Stimulated activated CD4-positive, alpha-beta T cell treated with anti-CD3 and anti-CD28 coated beads, TNF-alpha, amount 100 ng/mL, for 48 hours (primary cell): ENCODE results near the gene ZNF746.
"Not testable (repeated sequence)": the region's sequence is repeated elsewhere in the genome, so short reads cannot be mapped to it uniquely, and the experiment has no call there.

ENCODE experiments used
- DNase-seq, 3 donors: peaks; one replicate each; pipeline ENCODE4 v3.0.0-alpha.2; 2020; ENCODE audit warnings: low read depth in 3 of 3

Gene ZNF746

DNA sequence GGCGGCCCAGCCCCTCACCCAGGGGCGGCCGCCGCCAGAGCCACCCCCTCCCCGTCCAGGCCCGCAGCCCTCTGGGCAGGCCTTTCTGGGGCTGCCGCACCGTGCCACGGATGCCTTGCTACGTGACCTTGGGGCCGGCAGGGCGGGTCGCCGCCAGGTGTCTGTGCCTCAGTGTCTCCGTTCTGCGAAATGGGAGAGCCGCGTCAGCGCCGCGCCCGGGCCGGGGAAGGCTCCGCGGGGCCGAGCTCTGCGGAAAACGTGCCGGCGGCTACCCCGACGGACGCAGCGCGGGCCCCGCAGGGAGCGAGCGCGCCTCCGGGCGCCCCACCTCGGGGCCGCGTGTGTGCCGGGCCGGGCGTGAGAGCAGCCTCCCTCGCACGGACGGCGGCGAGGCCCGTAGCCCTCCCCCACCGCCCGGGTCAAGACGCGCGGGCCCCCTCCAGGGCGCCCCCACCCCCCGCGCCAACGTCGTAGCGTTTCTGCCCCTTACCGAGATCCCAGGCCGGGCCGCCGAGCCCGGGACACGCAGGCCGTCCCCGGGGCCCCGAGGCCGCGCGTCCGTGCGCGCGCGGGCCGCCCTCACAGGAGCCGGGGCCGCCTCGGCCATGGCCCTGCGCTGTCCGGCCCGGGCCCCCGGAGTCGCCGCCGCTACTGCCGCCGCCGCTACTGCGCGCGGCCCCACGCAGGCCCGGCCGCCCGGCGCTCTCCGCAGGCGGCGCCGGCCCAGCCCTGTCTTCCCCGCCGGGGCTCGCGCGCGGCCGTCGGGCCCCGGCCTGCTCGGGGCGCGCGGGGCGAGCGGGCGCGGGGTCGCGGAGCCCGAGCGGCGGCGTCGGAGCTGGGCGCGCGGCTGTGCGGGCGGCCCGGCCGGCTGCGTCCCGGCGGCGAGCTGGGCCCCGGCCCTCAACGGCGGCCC lies 37.8 kb downstream of the ZNF746 start:
- DNase-seq: no peak

GRCh38 chr7:149459201-149459539 lies 38.4 kb downstream of the ZNF746 start:
- no peak for DNase-seq

DNA sequence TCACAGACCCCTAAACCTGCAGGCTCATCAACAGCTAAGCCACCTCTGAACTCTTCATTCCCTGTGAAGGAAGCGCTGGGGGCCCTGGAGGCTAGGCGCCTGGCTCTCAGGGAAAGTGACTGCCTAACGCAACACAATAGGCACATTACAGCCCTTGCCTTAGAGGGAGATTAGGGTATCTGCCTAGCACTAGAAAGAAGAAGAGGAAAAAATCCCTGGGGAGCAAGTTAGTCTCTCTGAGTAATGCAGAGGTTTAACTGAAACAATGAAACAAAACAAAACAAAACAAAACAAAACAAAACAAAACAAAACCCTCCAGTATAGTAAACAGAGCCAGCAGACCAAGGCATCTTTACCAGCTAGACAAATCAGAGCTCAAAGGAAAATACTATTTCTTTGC lies 39.4 kb downstream of the ZNF746 start:
- DNase-seq: no peak

DNA sequence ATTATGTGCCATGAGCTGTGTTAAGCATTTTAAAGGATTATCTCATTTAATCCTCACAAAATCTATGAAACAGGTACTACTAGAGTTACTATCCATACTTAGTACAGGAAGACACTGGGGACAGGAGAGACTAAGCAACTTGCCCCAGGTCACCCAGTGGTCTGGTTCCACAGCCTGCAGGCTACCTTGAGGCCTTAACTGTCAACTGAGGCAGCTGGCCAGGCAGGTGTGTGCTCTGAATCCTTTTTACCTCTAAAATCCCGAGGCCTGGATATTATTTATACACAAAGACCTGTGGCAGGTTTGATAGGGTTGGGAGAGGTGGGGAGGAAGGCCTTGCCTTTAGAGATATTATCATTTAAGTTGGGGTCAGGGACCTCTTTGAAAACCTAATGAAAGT lies 39.8 kb downstream of the ZNF746 start:
- no peak for DNase-seq

DNA sequence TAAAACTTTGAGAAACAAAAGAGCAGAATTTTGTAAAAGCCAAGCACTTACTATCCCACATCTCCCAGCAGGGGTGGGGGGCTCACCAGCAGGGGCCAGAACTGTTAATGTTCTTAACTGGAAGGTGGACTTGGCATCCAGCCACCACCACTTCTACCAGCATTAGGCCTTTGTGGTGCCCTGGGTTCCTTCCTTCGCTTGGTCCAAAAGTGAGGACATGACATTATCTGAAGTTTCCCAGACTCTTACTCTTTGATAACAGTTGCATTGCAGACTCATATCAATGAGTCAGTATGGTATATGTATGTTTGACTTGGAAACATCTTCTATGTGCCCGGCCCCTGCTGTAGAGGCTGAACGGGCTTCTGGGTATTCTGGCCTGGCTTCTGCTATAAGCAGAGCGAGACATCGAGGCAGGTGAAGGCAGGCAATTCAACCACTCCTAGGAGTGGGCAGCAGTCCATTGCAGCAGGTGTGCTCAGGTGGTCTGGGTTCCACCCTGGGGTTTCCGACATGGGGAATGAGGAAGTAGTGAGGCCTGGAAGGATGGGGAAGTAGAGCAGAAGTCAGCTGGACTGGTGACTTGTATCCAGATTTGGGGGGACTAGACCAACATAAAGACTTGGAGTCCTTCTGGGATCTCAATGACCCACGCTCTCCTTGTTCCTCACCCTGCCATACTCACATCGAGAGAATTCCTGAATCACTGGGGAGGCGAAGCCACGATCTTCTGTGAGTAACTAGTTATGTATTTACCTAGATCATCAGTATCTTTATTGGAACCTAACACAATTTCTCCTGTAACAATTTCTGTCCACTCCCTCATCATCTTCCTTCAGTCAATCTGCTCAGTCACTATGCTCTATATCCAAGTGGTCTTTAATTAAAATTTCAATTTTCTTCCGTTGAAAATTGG lies 40.8 kb downstream of the ZNF746 start:
- no peak for DNase-seq

DNA sequence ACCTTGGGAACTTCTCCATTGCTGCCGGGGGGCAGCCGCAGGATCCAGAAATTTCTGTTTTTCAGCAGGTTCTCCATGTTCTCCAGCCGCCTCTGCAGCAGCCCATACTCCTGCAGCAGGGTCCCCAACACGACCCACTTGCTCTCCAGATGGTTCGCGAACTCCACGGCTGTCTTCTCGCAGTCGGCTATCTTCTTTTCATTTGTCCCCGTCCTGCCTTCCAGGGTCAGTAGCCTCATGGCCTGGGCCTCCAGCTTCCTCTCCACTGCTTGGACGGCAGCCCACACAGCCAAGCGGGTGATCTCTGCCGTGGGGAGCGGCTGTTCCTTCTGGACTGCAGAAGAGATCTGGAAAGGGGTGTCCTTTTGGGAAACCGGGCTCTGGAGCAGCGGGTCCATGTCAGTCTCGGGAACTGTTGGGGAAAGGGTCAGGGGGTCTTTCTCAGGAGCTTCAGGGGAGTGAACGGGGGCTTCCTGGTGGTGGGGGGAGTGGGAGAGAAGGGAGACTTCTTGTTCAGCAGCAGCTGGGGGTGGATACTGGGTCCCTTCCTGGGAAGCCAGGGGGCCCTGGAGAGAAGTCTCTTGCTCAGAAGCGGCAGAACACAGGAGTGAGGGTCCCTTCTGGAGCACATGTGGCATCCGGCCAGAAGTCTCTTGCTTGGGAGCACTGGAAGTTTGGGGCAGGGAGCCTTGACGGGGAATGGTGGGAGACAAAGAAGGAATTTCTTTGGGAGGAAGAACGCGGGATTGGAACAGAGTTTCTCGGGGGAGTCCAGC lies 42.2 kb downstream of the ZNF746 start:
- no peak for DNase-seq

GRCh38 chr7:149454750-149455149 lies 42.9 kb downstream of the ZNF746 start:
- DNase-seq: no peak

DNA sequence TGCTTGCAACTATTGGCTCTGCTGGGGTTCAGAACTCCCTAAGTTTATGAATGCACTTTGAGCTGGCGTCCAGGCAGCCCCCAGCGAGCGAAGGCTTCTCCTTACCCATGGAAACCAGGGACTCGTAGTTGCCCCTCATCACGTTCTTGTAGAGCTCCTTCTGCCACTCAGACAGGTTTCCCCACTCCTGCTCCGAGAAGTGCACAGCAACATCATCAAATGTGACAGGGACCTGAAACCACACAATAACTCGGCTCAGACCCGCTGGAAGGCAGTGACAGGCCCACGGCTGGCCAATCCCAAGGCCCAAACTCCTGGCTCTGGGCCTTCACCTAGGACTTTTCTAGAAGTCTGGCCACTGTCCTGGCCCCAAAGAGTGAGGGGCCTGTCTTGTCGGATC lies 43.6 kb downstream of the ZNF746 start:
- DNase-seq: no peak

DNA sequence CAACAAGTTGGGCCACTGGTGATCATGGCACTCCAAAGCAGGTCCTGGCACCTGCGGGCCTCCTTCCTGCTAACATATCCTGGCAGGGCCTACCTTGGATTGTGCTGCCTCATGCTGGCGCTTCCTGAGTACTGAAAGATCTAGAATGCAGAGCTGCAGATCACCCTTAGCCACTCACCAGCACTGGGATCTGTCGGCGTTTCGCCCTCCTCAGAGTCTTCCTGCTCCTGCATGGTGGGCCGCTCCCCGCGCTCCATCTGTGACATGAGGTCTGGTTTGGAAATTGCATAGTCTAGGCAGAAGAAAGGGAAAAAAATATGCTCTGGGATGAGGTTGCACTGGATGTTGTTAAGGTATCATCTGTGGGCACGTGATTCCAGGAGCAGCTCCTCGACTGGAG lies 46.8 kb downstream of the ZNF746 start:
- DNase-seq: no peak

DNA sequence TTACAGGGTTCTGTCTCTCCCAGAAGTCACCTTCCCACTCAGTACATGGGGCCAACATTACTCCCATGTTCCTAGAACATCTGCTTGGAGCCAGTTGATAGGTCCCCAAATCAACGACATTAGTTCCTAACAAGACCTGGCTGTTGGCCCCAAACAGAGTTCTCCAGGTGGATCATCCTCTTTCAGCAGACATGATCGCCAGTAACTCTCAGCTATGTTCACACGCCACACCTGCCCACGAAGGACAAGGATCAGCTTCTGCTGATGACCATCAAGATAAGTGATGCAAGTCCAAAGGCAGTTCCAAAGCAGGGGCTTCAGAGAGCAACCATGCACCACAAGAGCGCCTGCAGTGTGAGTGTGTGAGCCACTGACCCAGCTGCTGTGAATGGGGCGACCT lies 47.7 kb downstream of the ZNF746 start:
- no peak for DNase-seq

GRCh38 chr7:149448961-149449360 lies 48.6 kb downstream of the ZNF746 start:
- DNase-seq: no peak

- DNase-seq: not testable (repeated sequence)
Measured at GRCh38 chr7:149446026-149446425, 51.6 kb downstream of the ZNF746 start.

DNA sequence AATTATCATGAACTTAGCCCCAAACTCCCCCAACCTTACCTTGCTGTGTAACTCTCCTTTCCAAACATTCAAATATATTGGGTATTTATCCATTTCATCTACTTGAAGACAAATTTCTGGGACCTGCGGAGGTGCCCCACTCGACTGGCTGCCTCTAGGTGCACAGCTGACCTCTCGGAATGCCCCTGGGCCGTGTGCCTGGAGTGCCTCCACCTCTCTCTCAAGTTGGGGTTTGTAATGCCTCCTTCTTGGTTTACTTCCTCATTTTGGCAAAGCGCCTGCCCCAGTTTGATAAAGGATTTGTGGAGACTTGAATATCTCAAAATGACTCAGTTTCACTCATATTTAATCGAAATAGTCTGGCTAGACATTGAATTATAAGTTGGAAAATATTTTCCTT lies 53.3 kb downstream of the ZNF746 start:
- no peak for DNase-seq

- no peak for DNase-seq
Measured at GRCh38 chr7:149443523-149443922, 54.1 kb downstream of the ZNF746 start.

- DNase-seq: no peak
Measured at GRCh38 chr7:149442924-149443323, 54.7 kb downstream of the ZNF746 start.

DNA sequence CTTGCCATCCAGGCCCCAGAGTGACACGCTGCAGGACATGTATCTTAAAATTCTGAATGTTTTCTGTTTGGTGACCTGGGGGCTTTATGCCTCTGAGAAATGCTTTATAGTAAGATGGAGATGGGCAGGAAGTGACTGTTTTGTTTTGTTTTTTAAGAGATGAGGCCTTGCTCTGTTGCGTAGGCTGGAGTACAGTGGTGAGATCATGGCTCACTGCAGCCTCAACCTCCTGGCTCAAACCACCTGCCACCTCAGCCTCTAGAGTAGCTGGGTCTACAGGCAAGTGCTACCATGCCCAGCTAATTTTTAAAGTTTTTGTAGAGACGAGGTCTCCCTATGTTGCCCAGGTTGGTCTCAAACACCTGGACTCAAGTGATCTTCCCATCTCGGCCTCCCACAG lies 57.4 kb downstream of the ZNF746 start:
- DNase-seq: no peak

- no peak for DNase-seq
Measured at GRCh38 chr7:149436358-149436757, 61.3 kb downstream of the ZNF746 start.

DNA sequence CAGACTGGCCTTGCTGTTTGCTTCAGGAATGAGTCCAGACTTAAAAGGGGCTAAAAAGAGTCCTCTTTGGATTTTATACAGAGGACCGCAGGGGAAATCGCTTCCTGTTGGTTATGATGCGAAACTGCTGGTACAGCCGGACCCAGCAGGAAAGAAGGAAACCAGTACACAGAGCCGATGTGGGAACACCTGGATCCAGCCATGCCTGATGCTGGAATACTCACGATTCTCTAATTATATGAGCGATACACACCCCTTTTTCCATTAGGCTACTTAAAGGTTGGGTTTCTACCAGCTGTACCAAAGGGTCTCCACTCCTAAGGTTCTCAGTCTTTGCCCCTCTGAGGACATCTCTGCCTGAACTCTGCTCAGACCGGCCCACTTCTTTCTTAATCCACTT lies 64.5 kb downstream of the ZNF746 start:
- no peak for DNase-seq

- no peak for DNase-seq
Measured at GRCh38 chr7:149432121-149432691, 65.4 kb downstream of the ZNF746 start.

- no peak for DNase-seq
Measured at GRCh38 chr7:149431486-149432120, 66.0 kb downstream of the ZNF746 start.

GRCh38 chr7:149430192-149430591 lies 67.4 kb downstream of the ZNF746 start:
- DNase-seq: no peak
